Measurements from ENCODE around the gene FDX1.

- TF ChIP-seq CTCF (IDR thresholded peaks at IDR 0.05; ENCODE audit: low read depth, low read length): no peak
- TF ChIP-seq EZH2phosphoT487 (IDR thresholded peaks at IDR 0.05; ENCODE audit: low read depth): no peak
Measured at GRCh38 chr11:110475671-110476070, 45.9 kb downstream of the FDX1 start.

Measured in OCI-LY3 (cell line).